GM19099 (cell line): ENCODE data around the gene ARHGEF10L.

Source experiments
- POLR2A ChIP-seq: IDR thresholded peaks from 3 replicates; pipeline ENCODE4 v1.6.1; 2011; ENCODE audit warnings: low read depth; ENCODE audit not compliant: insufficient read length; ENCODE audit errors: extremely low read depth

ARHGEF10L gene

GRCh38 chr1:17588048-17588871 is 48.8 kb downstream of the ARHGEF10L start:
- TF ChIP-seq POLR2A, result no peak

GRCh38 chr1:17591814-17592430 is 52.4 kb downstream of the ARHGEF10L start:
- no peak for TF ChIP-seq POLR2A

- no peak for TF ChIP-seq POLR2A
Observed at GRCh38 chr1:17594026-17594425, 54.5 kb downstream of the ARHGEF10L start.

- TF ChIP-seq POLR2A, result no peak
Observed at GRCh38 chr1:17594690-17595601, 55.4 kb downstream of the ARHGEF10L start.

GRCh38 chr1:17595602-17595925 is 56.1 kb downstream of the ARHGEF10L start:
- no peak for TF ChIP-seq POLR2A

- TF ChIP-seq POLR2A, result no peak
Observed at GRCh38 chr1:17596186-17596585, 56.7 kb downstream of the ARHGEF10L start.

GRCh38 chr1:17596651-17597509 is 57.4 kb downstream of the ARHGEF10L start:
- no peak for TF ChIP-seq POLR2A

GRCh38 chr1:17597651-17598050 is 58.2 kb downstream of the ARHGEF10L start:
- TF ChIP-seq POLR2A, result no peak

GRCh38 chr1:17598251-17598650 is 58.8 kb downstream of the ARHGEF10L start:
- TF ChIP-seq POLR2A, result no peak

- TF ChIP-seq POLR2A, result no peak
Observed at GRCh38 chr1:17599291-17599953, 59.9 kb downstream of the ARHGEF10L start.

GRCh38 chr1:17599954-17600300 is 60.4 kb downstream of the ARHGEF10L start:
- no peak for TF ChIP-seq POLR2A

GRCh38 chr1:17600321-17600720 is 60.8 kb downstream of the ARHGEF10L start:
- no peak for TF ChIP-seq POLR2A

GRCh38 chr1:17601643-17602382 is 62.3 kb downstream of the ARHGEF10L start:
- TF ChIP-seq POLR2A, result no peak
